SK-N-DZ (cell line): ENCODE results near the gene MTHFD2L.
"Not testable (repeated sequence)": the region's sequence is repeated elsewhere in the genome, so short reads cannot be mapped to it uniquely, and the experiment has no call there.

Source experiments
- DNase-seq: peaks from one replicate; pipeline ENCODE4 v3.0.0-alpha.2; 2015; ENCODE audit warnings: low spot score

Gene MTHFD2L

GRCh38 chr4:74188912-74189311 is 31.0 kb downstream of the MTHFD2L start:
- DNase-seq = no peak

DNA sequence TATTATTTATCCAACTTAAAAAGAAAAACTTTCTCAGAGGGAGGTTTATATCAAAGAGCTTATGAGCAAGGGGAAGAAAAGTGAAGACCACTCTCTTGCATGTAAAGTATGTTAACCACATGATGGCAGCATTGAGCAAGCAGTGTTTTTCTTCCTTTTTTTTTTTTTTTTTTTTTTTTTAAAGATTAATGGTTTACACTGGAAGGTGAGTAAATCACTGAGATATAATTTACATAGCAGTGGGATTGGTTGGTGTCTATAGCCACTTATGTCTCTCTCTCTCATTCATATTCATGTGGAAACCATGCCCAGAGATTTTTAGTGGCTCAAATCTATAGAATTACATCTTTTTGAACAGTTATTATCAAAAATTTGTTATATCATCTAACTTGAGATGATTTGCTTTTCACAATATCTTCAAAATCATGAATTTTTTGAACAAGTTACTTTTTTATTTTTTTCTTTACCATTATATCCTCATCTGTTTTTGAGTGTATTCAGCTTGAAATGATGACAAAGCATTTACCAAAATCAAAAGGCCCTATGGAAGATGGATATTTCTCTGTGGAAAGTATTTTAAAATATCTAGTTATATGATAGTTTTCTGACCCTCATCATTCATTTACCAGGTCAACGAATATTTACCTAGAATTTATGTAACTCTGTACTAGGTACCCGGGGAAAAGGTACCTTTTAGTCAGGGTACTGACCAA is 31.6 kb downstream of the MTHFD2L start:
- peak; percentile 50 for DNase-seq

- no peak for DNase-seq
Observed at GRCh38 chr4:74190332-74190731, 32.4 kb downstream of the MTHFD2L start.

GRCh38 chr4:74190919-74191397 is 33.0 kb downstream of the MTHFD2L start:
- DNase-seq = no peak

GRCh38 chr4:74197080-74197479 is 39.2 kb downstream of the MTHFD2L start:
- DNase-seq = no peak

GRCh38 chr4:74202062-74202586 is 44.2 kb downstream of the MTHFD2L start:
- no peak for DNase-seq

DNA sequence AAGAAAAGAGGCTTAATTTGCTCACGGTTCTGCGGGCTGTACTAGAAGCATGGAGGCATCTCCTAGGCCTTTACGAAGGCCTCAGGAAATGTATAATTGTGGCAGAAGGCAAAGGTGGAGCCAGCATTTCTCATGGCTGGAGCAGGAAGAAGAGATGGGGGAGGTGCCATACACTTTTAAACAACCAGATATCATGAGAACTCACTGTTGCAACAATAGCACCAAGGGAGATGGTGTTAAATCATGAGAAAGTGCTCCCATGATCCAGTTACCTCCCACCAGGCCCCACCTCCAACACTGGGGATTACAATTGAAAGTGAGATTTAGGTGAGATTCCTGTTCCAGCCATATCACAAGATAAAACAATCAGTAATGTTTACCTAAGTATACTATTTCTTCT is 45.5 kb downstream of the MTHFD2L start:
- no peak for DNase-seq

DNA sequence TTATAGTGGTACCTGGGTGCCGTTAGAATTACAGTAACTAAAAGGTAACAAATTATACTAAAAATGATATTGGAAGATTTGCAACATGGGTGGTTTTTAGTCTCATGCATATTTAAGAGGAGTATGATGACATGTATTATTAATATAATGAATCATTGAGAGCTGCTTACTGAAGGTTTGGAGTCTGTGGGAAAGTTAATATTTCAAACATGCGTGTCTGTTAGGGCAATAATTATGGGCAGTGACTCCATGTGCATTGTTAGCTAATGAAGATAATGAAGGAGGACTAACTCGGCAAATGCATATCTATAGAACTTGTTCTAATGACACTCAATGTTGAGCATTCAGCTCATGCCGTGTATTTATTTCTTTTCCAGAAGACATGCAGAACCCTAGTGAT is 47.1 kb downstream of the MTHFD2L start:
- no peak for DNase-seq

DNA sequence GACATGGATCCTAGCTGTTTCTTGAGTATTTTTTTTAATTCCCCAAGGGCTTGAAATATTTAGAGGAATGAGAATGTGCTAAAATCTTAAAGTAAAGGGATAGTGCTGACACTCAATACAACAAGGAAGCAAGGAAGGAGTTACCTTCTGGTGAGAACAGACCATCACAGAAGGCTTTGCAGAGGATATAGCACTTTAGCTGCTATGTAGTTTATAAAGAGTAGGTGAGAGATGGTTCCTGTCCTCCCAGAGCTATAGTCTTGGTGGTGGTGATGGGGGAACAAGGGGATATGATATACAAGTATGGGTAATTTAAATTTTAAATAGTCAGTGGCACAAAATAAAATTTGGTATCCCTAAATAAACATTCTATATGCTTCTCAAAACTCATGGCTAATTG is 47.6 kb downstream of the MTHFD2L start:
- no peak for DNase-seq

- no peak for DNase-seq
Observed at GRCh38 chr4:74206088-74206825, 48.3 kb downstream of the MTHFD2L start.

DNA sequence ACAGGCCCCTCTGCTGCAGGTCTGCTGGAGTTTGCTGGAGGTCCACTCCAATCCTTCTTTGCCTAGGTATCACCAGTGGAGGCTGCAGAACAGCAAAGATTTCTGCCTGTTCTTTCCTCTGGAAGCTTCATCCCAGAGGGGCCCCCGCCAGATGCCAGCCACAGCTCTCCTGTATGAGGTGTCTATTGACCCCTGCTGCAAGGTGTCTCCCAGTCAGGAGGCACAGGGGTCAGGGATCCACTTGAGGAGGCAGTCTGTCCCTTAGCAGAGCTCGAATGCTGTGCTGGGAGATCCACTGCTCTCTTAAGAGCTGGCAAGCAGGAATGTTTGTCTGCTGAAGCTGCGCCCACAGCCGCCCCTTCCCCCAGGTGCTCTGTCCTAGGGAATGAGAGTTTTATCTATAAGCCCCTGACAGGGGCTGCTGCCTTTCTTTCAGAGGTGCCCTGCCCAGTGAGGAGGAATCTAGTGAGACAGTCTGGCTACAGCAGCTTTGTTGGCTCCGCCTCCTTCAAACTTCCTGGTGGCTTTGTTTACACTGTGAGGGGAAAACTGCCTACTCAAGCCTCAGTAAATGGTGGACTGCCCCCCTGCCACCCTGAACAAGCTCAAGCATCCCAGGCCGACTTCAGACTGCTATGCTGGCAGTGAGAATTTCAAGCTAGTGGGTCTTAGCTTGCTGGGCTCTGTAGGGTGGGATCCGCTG is 56.7 kb downstream of the MTHFD2L start:
- not testable (repeated sequence) for DNase-seq

GRCh38 chr4:74215236-74215635 is 57.3 kb downstream of the MTHFD2L start:
- DNase-seq = not testable (repeated sequence)

DNA sequence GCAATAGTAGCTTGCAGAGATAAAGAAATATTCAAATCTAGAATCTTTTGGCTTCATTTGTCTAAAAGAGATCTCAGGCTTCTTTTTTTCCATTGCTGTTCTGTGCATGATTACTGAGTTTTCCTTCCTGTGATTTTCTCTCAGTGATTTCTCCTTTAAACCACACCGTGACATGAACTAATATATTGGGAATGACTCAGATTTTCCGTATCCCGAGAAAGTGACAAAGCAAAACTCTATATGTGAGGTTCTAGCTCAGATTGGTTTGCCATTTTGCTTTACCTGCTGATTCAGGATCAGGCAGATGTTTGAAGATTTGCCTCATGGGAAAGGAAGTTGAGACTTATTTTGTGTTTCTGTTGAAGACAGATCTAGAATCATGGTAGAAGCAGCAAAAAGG is 59.4 kb downstream of the MTHFD2L start:
- no peak for DNase-seq

GRCh38 chr4:74218201-74218600 is 60.3 kb downstream of the MTHFD2L start:
- DNase-seq = no peak

GRCh38 chr4:74219240-74219639 is 61.3 kb downstream of the MTHFD2L start:
- no peak for DNase-seq

GRCh38 chr4:74223098-74223497 is 65.2 kb downstream of the MTHFD2L start:
- DNase-seq = no peak

- no peak for DNase-seq
Observed at GRCh38 chr4:74223801-74224200, 65.9 kb downstream of the MTHFD2L start.

- peak; percentile 58 for DNase-seq
Observed at GRCh38 chr4:74228691-74229640, 71.0 kb downstream of the MTHFD2L start.

DNA sequence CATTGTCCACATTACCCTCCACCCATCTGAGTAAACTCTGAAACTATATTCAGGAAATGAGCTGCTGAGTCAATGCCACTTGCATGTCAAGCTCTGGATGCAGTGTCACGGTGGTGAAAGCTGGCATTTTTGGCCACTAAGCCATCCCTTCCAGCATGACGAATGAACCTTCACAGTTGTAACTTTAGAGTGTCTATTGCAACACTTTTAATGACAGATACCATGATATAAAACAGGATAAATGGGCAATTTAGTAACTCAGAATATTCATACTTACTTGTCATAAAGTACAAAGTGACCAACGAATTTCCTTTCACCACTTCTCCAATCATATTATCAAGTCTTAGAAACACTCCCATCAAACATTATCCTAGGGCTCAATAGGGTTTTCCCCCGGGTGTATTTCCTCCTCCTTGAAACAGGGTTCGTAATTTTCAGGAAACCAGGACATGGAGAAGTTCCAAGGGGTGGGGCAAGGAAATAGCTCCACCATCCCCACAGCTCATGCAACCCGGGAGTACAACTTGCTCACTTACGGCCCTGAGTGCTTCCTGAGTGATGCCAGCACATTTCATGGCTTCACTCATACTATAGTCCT is 73.1 kb downstream of the MTHFD2L start:
- DNase-seq = no peak

DNA sequence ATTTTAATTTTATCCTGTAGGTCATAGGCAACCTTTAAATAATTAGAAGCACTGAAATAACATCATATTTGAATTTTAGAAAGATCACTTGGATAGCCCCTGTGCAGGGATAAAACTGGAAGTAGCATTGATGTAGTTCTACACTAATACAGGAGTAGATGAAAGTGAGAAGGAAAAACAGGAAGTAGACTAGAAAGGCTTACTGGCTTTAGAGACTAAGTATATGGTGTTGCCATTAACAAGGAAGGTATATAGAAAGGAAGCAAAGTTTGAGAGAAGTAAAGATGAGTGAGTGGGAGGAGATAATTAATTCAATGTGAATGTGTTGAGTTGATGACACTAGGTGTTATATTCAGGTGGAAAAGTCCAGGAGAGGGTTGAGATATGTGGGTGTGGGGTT is 77.2 kb downstream of the MTHFD2L start:
- DNase-seq = no peak
